Measurements from ENCODE around the gene GLIPR1.
"Not testable (repeated sequence)": the region's sequence is repeated elsewhere in the genome, so short reads cannot be mapped to it uniquely, and the experiment has no call there.

Gene GLIPR1

DNA sequence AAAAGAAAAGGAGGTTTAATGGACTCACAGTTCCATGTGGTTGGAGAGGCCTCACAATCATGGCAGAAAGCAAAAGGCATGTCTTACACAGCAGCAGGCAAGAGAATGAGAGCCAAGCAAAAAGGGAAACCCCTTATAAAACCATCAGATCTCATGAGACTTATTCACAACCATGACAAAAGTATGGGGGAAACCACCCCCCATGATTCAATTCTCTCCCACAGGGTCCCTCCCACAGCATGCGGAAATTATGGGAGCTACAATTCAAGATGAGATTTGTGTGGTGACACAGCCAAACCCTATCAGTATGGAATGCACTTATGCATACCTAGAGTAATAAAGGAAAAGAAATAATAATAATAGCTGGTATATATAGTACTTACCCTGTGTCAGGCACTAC is 4.5 kb upstream of the GLIPR1 start:
- no peak for DNase-seq

GRCh38 chr12:75477137-75477536 is 3.4 kb upstream of the GLIPR1 start:
- no peak for DNase-seq

DNA sequence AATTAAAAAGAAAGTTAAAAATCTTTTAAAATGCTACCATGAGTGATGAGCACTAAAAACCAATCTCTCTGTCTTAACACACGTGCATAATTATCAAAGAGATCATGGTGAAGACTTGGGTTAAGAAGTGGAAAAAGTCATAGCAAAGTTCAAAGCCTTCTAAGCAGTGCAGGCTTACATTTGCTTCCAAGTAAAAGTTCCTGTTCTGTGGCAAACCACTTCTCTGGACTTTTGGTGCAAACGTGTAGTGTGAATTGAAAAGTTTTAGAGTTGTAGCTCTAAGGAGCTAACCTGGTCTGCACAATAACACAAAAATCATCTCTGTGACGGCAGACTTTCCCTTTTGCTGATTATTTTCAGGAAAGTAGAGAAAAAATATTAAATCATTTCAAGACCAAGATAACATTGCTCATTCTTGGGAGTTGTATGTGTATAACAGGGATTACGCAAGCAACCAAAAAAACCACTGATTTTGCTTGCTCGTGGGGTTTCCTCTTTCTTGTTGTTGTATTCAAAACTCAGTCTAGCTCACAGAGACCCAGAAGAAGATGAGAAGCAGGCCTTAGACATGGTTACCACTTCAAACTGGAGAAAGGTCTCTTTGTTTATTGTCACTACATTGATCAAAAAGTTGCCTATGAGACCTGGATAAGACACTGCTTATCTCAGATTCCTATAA is 2.3 kb upstream of the GLIPR1 start:
- DNase-seq = peak; percentile 28

DNA sequence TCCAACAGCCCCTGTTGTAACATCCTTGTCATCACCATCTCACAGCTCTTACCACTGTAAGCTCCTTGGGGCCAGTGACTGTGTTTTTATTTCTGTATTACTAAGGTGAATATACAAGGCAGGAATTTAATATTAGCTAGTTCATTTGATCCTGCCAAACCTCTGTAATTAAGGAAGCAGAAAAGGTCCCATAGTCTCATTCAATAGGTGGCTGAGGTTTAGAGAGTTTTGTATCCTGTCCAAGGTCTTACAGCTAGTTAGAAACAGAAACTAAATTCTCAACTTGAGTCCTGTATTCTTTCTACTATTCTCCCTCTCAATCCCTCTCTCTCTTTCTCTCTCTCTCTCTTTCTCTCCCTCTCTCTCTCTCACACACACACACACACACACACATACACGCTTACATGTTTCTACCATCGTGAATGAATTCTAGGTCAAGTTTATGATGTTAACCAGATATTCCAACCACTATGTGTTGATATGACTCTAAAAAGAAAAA is 543 bp upstream of the GLIPR1 start:
- DNase-seq = no peak

DNA sequence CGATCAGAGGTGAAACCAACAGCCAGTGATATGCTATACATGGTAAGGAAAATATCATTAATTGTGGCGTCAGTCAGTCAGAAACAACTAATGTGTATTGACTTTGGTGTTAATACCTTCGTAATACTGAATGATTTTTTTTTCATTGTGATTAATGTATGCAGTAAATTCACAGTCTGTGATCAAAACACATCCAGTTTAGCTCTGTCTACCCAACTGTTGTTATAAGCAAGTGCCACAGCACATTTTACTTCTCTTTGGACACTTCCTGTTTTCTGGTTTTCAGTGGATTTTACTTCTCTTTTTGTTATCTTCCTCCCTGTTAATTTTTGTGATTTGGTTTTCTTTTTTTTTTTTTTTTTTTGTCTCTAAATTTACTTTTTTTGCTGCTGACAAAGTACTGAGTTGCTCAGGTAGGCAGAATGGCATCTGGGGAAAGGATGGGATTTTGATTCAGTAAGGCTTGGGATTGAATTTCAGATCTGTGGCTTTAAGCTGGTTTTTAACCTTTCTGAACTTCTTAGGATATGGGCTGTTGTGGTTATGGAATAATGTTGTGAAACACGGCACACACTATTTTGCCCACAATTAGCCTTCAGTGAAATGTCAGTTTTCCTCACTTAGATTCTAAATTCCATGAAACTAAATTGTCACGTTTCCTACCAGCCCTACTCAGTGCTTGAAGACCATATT is 604 bp downstream of the GLIPR1 start:
- peak; percentile 17 for DNase-seq

GRCh38 chr12:75481774-75482173 is 1.2 kb downstream of the GLIPR1 start:
- DNase-seq = no peak

GRCh38 chr12:75482646-75483045 is 2.1 kb downstream of the GLIPR1 start:
- DNase-seq = no peak

DNA sequence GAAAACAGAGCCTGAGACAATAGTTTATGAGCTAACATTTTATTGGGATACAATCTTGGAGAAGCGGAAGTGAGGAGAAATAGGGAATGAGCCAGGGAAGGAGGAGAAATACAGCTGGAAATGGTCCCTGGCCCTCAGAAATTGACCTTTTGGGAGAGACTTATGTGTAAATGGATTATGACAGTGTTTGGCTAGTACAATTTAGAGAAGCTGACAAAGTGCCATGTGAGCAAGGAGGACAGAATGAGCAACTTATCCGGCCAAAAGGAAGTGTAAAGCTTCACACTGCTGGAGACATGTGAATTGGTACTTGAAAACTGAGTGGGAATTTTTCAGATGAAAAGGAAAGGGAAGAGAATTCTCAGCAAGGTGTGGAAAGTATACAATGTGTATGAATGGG is 2.9 kb downstream of the GLIPR1 start:
- no peak for DNase-seq

DNA sequence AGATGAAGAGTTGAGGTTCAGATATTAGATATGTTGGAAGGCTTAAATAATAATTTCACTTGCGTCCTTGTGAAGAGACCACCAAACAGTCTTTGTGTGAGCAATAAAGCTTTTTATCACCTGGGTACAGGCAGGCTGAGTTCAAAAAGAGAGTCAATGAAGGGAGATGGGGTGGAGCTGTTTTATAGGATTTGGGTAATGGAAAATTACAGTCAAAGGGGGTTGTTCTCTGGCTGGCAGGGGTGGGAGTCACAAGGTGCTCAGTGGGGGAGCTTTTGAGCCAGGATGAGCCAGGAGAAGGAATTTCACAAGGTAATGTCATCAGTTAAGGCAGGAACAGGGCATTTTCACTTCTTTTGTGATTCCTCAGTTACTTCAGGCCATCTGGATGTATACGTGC is 3.9 kb downstream of the GLIPR1 start:
- DNase-seq = not testable (repeated sequence)

GRCh38 chr12:75487308-75487707 is 6.8 kb downstream of the GLIPR1 start:
- DNase-seq = no peak

GRCh38 chr12:75488553-75488952 is 8.0 kb downstream of the GLIPR1 start:
- no peak for DNase-seq

DNA sequence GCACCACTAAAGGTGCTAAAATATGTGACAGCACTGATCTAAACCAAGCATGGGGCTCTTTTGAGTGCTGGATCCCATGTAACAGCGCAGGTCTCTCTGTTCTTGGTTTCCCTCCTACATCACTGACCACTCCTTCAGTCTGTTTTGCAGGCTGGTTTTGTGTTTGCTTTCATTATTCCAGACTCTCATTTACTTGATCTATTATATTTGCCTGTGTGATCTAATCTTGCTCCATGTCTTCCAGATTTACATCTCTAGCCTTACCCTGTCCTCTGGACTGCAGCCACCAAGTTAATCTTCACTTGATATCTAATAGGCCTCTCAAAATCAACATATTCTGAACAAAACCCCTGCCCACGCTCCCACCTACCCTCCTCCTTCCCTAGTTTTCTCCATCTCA is 8.6 kb downstream of the GLIPR1 start:
- no peak for DNase-seq

GRCh38 chr12:75489613-75490210 is 9.2 kb downstream of the GLIPR1 start:
- DNase-seq = no peak

DNA sequence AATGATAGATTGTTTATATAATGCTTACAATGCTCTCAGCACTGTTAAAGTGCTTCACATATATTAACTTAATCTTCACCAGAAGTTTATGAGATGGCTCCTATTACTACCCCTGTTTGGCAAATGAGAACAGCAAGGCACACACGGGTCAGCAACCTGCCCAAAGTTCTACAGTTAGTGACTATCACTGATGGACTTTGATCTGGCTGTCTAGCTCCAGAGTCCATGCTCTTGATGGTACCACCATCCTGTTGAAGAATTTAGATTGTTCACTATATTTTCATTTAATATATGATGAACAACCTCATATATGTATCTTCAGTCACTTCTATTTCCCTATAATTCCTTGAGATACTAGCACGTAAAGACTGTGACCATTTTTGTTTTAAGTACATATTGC is 10.6 kb downstream of the GLIPR1 start:
- no peak for DNase-seq

DNA sequence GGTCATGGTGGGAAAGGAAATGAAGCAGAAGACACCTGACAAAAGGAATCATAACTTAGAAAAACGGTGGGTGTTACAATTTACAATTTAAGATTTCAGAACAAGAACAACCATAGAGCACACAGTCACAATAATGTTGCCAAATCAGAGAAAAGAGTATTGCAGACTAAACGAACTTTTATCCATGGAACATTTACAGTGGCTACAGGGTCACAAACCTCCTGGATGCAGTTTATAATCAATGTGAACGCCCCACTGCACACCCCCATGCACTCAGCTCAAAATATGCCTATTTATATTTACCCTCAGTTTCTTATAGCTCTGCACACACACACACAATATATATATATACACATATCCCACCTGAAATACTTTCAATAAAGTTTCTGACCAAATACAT is 22.9 kb downstream of the GLIPR1 start:
- no peak for DNase-seq

DNA sequence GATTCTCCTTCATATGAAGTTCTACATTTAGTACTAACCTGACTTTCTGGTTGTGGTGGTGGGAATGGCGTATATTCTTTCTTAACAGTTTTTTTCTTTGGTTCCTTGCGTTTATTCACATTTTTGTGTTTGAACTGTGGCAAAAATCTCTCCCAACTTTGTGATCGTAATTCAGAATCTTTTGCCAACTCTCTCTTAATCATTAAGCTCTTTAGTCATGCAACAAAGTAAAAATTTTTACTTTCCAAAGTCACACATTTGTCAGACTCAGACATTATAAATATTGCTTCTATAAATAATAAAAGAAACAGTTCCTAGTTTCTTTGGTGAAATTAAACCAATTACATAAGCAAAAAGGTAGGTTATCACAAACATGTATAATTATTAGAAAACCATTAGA is 23.3 kb downstream of the GLIPR1 start:
- DNase-seq = no peak

DNA sequence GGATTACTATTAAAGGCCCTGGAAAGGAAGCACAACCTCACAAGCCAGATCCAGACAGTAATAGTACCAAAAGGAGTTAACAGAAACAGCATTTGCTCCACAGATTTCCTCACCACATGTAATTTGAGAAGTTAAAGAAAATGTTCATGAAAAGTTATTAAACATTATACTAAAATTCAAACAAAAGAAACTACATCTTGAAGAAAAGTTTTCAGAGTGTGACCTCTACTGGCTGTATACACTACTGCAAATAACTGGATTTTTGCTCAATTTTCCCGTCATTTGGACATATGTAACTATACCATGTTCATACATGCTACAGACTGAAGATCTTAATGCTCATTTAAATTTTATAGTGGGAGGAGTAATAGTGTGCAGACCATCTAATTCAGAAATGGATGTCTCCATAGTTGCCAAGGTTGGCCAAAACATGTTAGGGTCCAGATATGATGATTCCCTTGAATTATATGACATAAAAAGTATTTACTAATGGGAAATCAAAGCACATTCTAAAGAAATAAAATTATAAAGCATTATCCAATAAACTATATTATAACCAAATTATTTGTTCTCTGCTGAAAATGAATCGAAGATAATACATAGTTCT is 25.3 kb downstream of the GLIPR1 start:
- DNase-seq = no peak

GRCh38 chr12:75507086-75507485 is 26.5 kb downstream of the GLIPR1 start:
- DNase-seq = no peak

DNA sequence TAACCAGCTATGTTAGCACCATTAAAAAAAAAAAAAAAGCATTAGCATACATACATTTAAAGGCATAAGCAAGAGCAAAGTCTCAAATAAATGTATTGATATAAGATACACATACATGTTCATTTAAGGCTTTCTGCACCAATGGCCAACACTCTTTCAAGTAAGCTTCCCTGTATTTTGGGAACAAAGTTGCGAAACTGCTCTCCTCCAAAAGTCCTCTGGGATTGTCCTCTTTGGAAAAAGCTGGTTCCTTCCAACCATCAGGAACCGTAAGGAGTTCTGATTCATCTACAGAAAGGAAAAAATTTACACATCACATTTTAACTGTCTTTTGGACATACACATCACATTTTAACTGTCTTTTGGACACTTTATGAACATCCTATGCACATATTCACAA is 27.6 kb downstream of the GLIPR1 start:
- no peak for DNase-seq

DNA sequence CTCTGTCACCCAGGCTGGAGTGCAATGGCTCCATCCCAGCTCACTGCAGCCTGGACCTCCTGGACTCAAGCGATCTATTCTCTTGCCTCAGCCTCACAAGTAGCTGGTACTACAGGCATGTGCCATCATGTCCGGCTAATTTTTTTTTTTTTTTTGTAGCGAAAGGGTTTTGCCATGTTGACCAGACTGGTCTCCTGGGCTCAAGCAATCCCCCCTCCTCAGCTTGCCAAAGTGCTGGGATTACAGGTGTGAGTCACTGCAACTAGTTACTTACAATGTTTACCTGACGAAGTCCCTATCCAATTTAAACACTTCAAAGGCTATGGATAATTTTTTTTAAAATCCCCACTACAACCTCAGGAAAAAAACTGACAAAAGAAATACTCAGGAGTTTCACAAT is 29.1 kb downstream of the GLIPR1 start:
- DNase-seq = no peak

DNA sequence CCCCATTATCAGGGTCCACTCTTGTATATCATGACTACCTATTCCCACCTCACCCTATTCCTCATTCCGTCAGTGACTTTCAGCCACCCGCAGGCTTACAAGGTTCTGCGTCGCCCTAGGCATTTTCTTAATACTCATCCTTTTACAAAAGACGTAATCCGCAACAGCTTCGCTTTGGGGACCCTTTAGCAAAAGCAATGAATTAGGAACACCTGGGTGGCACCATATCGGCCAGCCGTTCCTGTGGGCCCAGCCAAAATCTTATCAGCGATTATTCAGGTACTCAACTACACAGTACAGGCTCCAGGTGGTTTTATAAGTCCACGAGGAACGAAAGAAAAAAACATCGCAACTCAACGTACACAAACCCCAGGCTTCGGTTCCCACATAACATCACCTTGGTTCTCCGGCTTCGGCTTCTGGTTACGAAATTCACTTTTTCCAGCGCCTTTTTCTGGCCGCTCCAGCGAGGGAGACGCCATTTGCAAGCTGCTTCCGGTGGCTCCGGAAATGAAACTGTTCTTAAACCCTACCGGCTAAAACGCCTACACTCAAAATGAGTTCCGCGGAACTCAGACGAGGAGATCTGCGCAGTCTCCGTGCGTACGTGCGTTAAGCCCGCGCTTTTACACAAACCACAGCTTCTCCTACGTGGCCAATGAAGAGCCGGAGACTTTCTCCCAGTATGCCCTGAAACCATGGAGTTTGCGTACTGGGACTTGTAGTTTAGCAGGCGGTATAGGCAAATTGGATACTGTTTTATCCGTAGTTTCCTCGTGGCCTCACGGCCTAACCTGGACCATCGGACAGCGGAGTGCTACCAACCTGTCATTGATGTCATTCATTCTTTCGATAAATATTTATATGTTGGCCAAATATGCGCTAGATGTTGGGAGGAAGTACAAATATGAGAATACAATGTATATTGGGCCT is 30.8 kb downstream of the GLIPR1 start, which contains the start of gene KRR1:
Gene KRR1, minus strand, starts transcription at position 494 of the 933 bp plus-strand sequence. Its CDS starts 12 bp downstream, at position 482.
- DNase-seq = peak; percentile 90

DNA sequence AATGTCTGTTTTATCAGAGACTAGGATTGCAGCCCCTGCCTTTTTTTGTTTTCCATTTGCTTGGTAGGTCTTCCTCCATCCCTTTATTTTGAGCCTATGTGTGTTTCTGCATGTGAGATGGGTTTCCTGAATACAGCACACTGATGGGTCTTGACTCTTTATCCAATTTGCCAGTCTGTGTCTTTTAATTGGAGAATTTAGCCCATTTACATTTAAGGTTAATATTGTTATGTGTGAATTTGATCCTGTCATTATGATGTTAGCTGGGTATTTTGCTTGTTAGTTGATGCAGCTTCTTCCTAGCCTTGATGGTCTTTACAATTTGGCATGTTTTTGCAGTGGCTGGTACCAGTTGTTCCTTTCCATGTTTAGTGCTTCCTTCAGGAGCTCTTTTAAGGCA is 40.7 kb downstream of the GLIPR1 start:
- not testable (repeated sequence) for DNase-seq

GRCh38 chr12:75522124-75522523 is 41.6 kb downstream of the GLIPR1 start:
- not testable (repeated sequence) for DNase-seq

All from GDM1 (cell line).